Brain microvascular endothelial cell (primary cell): Measurements from ENCODE around the gene LITAFD.

Experiments
- DNase-seq: peaks from one replicate; pipeline ENCODE4 v3.0.0-alpha.2; 2020
- H3K27ac ChIP-seq: fragments of 250-450 bp; sonication (Bioruptor Pico); 2 replicates; pipeline ENCODE4 v1.5.1; 2020; ENCODE audit warnings: mild to moderate bottlenecking, moderate library complexity
- H3K27me3 ChIP-seq: fragments of 250-450 bp; sonication (Bioruptor Pico); replicated peaks from 2 replicates; pipeline ENCODE4 v1.5.1; 2020; ENCODE audit warnings: mild to moderate bottlenecking
- H3K36me3 ChIP-seq: fragments of 250-450 bp; sonication (Bioruptor Pico); replicated peaks from 2 replicates; pipeline ENCODE4 v1.5.1; 2020; ENCODE audit warnings: mild to moderate bottlenecking
- H3K4me3 ChIP-seq: 2 replicates; pipeline ENCODE4 v1.5.1; 2011; ENCODE audit warnings: low read depth, mild to moderate bottlenecking, control low read depth, low read length, moderate library complexity
- in situ Hi-C: cut with HindIII; loops from 2 replicates; pipeline ENCODE4 v1.10.0; 2017; ENCODE audit warnings: low sequenced_read_pairs, low pct_ligation_motif_present
- TF ChIP-seq, protein P1 (sequence below): IDR thresholded peaks from 2 replicates; pipeline ENCODE4 v1.5.1; 2011; ENCODE audit warnings: low read depth, mild to moderate bottlenecking, moderate library complexity, low read length, control low read depth, inconsistent platforms; ENCODE audit errors: missing control alignments

The LITAFD gene

GRCh38 chr16:8929086-8929748 lies 47.1 kb downstream of the LITAFD start:
- DNase-seq = no peak
- H3K4me3 ChIP-seq = no peak overlapping the region
- peaks cover 14% of the 10 kb centered on the region for H3K36me3 ChIP-seq
- H3K27ac ChIP-seq = no peak overlapping the region
- in situ Hi-C loops = no loop called here
- TF ChIP-seq, protein P1, sequence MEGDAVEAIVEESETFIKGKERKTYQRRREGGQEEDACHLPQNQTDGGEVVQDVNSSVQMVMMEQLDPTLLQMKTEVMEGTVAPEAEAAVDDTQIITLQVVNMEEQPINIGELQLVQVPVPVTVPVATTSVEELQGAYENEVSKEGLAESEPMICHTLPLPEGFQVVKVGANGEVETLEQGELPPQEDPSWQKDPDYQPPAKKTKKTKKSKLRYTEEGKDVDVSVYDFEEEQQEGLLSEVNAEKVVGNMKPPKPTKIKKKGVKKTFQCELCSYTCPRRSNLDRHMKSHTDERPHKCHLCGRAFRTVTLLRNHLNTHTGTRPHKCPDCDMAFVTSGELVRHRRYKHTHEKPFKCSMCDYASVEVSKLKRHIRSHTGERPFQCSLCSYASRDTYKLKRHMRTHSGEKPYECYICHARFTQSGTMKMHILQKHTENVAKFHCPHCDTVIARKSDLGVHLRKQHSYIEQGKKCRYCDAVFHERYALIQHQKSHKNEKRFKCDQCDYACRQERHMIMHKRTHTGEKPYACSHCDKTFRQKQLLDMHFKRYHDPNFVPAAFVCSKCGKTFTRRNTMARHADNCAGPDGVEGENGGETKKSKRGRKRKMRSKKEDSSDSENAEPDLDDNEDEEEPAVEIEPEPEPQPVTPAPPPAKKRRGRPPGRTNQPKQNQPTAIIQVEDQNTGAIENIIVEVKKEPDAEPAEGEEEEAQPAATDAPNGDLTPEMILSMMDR = no peak
- no peaks in the 10 kb centered on the region for H3K27me3 ChIP-seq

GRCh38 chr16:8931859-8932258 lies 49.7 kb downstream of the LITAFD start:
- in situ Hi-C loops = no loop called here
- peaks cover 8% of the 10 kb centered on the region for H3K36me3 ChIP-seq
- peak; percentile 37 for DNase-seq
- H3K27ac ChIP-seq = no peak overlapping the region
- TF ChIP-seq, protein P1 = no peak
- H3K27me3 ChIP-seq = no peaks in the 10 kb centered on the region
- no peak overlapping the region for H3K4me3 ChIP-seq

DNA sequence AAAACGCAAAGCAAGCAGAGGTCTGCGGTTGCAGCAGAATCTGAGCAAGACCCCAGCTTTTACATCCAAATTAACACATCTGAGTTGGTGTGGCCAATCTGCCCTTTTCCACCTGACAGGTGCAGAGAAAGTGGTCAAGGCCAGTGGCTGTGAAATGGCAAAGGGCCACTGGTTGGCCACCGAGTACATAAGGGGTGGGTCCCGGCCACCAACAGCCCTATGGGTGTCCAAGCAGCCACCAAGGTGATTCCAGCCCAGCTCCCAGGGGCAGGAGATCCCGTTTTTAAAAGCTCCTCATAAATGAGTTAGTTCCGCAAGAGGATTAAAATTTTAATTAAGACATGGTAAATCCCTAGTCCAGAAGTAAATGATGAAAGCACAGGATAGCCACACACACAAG lies 52.5 kb downstream of the LITAFD start:
- in situ Hi-C loops = no loop called here
- peaks cover 2% of the 10 kb centered on the region for H3K36me3 ChIP-seq
- no peak overlapping the region for H3K4me3 ChIP-seq
- TF ChIP-seq, protein P1 = no peak
- no peak overlapping the region for H3K27ac ChIP-seq
- no peak for DNase-seq
- no peaks in the 10 kb centered on the region for H3K27me3 ChIP-seq
